ENCODE measurements around the gene SEPTIN8. TPM values are rescaled to one million over a fixed set of nuclear protein-coding genes. Genes with fewer than 3 reads are reported as not detected.

Gene SEPTIN8
- total RNA-seq, 2 donors from 2014 or later, result 57.6 to 84.2 TPM

DNA sequence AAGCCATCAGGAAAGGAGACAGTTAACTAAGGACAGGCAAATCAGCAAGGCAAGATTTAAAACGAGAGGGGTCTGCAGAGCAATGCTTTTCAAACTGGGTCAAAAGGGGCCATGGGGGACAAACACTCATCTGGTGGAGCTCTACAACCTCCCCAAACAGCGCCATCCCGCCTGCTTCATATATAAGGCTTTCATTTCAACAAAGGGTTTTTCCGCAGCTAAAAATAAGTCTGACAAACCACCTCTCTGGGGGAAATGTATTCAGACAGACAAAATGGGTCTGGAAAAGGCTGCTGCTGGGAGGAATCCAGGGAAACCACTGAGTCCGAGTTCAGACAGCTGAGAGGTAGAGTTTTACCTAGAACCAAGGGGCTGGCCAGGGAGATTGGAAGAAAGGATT lies 8.3 kb upstream of the SEPTIN8 start:
- Histone ChIP-seq H3K9ac (ENCODE audit: low read depth in 2 of 2, low read length in 2 of 2) (no peak overlapping the region), H3K9me3 (no peaks in the 10 kb centered on the region), H3K27ac (no peak overlapping the region), H3K36me3 (no peaks in the 10 kb centered on the region), H3K27me3 (no peaks in the 10 kb centered on the region), H3K4me1 (no peaks in the 10 kb centered on the region), H3K4me3 (no peak overlapping the region)
- no peak for DNase-seq
- intact Hi-C loops (cut with DNase I), result no loop called here
- TF ChIP-seq, protein P1, sequence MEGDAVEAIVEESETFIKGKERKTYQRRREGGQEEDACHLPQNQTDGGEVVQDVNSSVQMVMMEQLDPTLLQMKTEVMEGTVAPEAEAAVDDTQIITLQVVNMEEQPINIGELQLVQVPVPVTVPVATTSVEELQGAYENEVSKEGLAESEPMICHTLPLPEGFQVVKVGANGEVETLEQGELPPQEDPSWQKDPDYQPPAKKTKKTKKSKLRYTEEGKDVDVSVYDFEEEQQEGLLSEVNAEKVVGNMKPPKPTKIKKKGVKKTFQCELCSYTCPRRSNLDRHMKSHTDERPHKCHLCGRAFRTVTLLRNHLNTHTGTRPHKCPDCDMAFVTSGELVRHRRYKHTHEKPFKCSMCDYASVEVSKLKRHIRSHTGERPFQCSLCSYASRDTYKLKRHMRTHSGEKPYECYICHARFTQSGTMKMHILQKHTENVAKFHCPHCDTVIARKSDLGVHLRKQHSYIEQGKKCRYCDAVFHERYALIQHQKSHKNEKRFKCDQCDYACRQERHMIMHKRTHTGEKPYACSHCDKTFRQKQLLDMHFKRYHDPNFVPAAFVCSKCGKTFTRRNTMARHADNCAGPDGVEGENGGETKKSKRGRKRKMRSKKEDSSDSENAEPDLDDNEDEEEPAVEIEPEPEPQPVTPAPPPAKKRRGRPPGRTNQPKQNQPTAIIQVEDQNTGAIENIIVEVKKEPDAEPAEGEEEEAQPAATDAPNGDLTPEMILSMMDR (IDR thresholded peaks at IDR 0.05), result no peak

DNA sequence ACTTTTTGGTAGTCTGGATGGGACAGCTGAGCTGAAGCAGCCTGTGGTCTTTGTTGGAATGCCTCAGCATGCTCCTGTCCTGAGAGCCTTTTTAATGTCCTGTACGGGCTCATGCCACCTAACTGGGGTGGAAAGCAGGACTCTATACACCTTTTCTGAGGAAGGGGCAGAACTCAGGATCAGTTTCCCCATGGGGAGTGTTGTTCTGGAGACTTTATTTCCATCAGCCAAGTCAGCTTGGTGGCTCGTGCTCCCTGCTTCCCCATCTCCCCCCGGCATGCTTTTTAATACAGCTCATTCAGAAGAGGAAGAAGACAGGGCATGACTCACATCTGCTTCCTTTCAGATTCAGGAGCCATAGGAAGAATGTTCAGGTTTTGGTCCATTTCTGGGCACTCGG lies 5.1 kb upstream of the SEPTIN8 start:
- Histone ChIP-seq H3K4me1 (no peaks in the 10 kb centered on the region), H3K4me3 (no peak overlapping the region), H3K36me3 (no peaks in the 10 kb centered on the region), H3K9me3 (no peaks in the 10 kb centered on the region), H3K27ac (no peak overlapping the region), H3K27me3 (no peaks in the 10 kb centered on the region), H3K9ac (ENCODE audit: low read depth in 2 of 2, low read length in 2 of 2) (no peak overlapping the region)
- DNase-seq, result no peak
- TF ChIP-seq, protein P1 (IDR thresholded peaks at IDR 0.05), result no peak
- intact Hi-C loops (cut with DNase I), result no loop called here

DNA sequence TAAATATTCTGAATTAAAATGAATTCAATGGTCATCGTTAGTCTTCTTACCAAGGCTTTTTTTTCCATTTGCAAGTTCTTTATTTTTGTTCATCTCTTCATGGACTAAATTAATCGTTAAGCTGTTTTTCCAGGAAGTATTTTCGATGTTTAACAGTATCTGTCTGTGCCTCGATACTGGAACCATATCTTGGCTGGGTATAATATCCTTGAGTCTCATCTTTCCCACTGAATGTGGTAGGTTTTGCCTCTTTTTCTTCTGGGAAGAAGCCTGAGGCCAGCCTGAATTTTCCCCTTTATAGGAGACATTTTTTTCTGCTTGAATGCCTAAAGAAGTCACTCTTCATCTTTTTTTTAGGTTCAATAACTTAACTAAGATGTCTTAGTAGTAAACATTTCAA lies 4.0 kb upstream of the SEPTIN8 start:
- Histone ChIP-seq H3K9ac (ENCODE audit: low read depth in 2 of 2, low read length in 2 of 2) (no peak overlapping the region), H3K4me1 (no peaks in the 10 kb centered on the region), H3K27me3 (no peaks in the 10 kb centered on the region), H3K36me3 (no peaks in the 10 kb centered on the region), H3K4me3 (no peak overlapping the region), H3K9me3 (no peaks in the 10 kb centered on the region), H3K27ac (no peak overlapping the region)
- TF ChIP-seq, protein P1 (IDR thresholded peaks at IDR 0.05), result no peak
- DNase-seq, result no peak
- intact Hi-C loops (cut with DNase I), result no loop called here

DNA sequence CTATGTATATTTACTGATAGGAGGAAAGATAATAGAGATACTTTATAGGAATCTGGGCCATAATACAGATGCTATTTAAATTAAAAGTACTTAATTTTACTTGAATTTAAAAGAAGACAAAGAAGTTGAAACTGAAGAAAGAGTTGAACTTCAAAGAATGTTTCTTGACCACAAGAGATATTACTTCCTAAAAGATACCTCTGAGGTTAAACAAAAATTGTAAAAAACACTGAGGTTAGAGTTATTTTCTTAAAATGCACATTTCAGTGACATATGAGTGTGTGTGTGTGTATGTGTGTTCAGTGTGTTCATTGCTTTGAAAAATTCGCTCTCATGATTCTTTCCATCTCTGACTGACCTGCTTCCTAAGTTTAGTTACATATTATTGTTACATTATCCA lies 3.5 kb upstream of the SEPTIN8 start:
- Histone ChIP-seq H3K4me3 (no peak overlapping the region), H3K9ac (ENCODE audit: low read depth in 2 of 2, low read length in 2 of 2) (no peak overlapping the region), H3K27ac (no peak overlapping the region), H3K4me1 (peaks cover under 1% of the 10 kb centered on the region), H3K9me3 (no peaks in the 10 kb centered on the region), H3K36me3 (no peaks in the 10 kb centered on the region), H3K27me3 (no peaks in the 10 kb centered on the region)
- DNase-seq, result no peak
- TF ChIP-seq, protein P1 (IDR thresholded peaks at IDR 0.05), result no peak
- intact Hi-C loops (cut with DNase I), result no loop called here

DNA sequence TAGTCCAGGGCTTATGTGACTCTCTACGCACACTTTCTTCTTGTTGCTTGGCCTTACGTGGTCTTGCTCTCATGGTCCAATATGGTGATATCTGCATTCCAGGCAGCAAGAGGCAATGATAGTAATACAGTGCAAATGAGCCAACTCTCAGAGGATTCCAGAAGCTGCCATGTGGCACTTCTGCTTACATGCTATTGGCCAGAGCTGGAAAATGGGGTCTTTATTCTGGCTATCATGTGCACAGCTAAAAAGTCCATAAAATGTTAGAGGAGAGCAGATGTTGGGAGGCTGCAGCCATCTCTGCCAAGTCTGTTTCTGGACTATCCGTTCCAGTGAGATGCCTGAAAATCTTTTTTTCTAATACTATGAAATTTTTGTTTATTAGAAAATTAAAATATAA lies 2.9 kb upstream of the SEPTIN8 start:
- TF ChIP-seq, protein P1 (IDR thresholded peaks at IDR 0.05), result no peak
- Histone ChIP-seq H3K4me1 (peaks cover 7% of the 10 kb centered on the region), H3K27ac (no peak overlapping the region), H3K4me3 (no peak overlapping the region), H3K36me3 (no peaks in the 10 kb centered on the region), H3K9me3 (no peaks in the 10 kb centered on the region), H3K27me3 (no peaks in the 10 kb centered on the region), H3K9ac (ENCODE audit: low read depth in 2 of 2, low read length in 2 of 2) (no peak overlapping the region)
- intact Hi-C loops (cut with DNase I), result no loop called here
- no peak for DNase-seq

DNA sequence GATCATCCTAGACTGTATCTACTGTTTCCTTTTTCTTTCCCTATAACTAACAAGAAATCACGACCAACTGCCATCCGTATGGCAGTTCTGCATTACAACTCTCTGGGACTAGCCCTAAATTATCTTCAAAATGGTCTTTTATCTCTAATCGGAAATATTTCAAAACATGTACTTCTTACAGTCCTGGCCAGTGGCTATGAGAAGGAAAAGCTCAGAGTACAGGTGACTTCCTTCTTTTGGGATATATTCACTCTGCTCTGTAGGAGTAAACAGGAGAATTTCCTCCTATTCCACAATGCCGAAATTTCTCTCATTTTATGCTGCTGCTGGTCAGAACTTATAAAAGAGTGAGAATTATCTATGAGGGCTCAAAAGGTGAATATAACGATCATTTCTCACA lies 1.8 kb upstream of the SEPTIN8 start:
- DNase-seq, result no peak
- peaks cover 8% of the 10 kb centered on the region for H3K4me1 ChIP-seq

More for the DNA sequence above, 1.8 kb upstream of the SEPTIN8 start:
- Histone ChIP-seq H3K27ac (no peak overlapping the region), H3K4me3 (no peak overlapping the region), H3K36me3 (no peaks in the 10 kb centered on the region), H3K9ac (ENCODE audit: low read depth in 2 of 2, low read length in 2 of 2) (no peak overlapping the region), H3K27me3 (no peaks in the 10 kb centered on the region), H3K9me3 (no peaks in the 10 kb centered on the region)
- TF ChIP-seq, protein P1 (IDR thresholded peaks at IDR 0.05), result no peak
- intact Hi-C loops (cut with DNase I), result no loop called here
